IMR-90 (cell line): ENCODE measurements around the gene PRXL2B. TPM values are rescaled to one million over a fixed set of nuclear protein-coding genes. Genes with fewer than 3 reads are reported as not detected.
"Not testable (repeated sequence)": the region's sequence is repeated elsewhere in the genome, so short reads cannot be mapped to it uniquely, and the experiment has no call there.

Experiments used
- ATAC-seq: fragments of 200-7000 bp; cut with Tn5 transposase; 2 replicates; pipeline ENCODE4 v1.9.1; 2020; ENCODE audit warnings: low read depth, mild to moderate bottlenecking, moderate library complexity
- BruUV-seq: library from RNA; stranded (reverse); fragments of 400-500 nt; replicated peaks from 2 replicates; lab custom pipeline; 2021; lab: Mats Ljungman, UMichigan
- CTCF ChIA-PET: fragments of 300-600 bp; formaldehyde crosslinking; extraction: SDS; loops from one replicate; lab custom pipeline; 2021; ENCODE audit warnings: antibody characterized with exemption; lab: Yijun Ruan, JAX
- POLR2A ChIA-PET: fragments of 300-600 bp; sonication (Branson Sonifier 250); formaldehyde crosslinking; loops from one replicate; lab custom pipeline; 2022; ENCODE audit warnings: antibody characterized with exemption; ENCODE audit not compliant: unreplicated experiment; lab: Charles Lee
- DNase-seq: peaks from one replicate; pipeline ENCODE4 v3.0.0; 2013
- H2AFZ ChIP-seq: replicated peaks from 2 replicates; pipeline ENCODE3; 2013; ENCODE audit warnings: low read length, mild to moderate bottlenecking; ENCODE audit not compliant: poor library complexity
- H2AK5ac ChIP-seq: 2 replicates; pipeline ENCODE4 v1.6.1; 2013; ENCODE audit warnings: low read depth, low read length, inconsistent platforms
- H2AK9ac ChIP-seq: replicated peaks from 2 replicates; pipeline ENCODE3; 2013; ENCODE audit warnings: mild to moderate bottlenecking, low read depth, low read length, moderate library complexity; ENCODE audit not compliant: poor library complexity
- H2BK120ac ChIP-seq: 2 replicates; pipeline ENCODE4 v1.6.1; 2013; ENCODE audit warnings: low read depth, low read length, inconsistent platforms
- H2BK15ac ChIP-seq: 3 replicates; pipeline ENCODE4 v1.6.1; 2013; ENCODE audit warnings: low read depth, low read length, inconsistent platforms
- H2BK20ac ChIP-seq: 2 replicates; pipeline ENCODE4 v1.6.1; 2013; ENCODE audit warnings: low read depth, mild to moderate bottlenecking, inconsistent platforms, low read length, moderate library complexity
- H2BK5ac ChIP-seq: 2 replicates; pipeline ENCODE4 v1.6.1; 2013; ENCODE audit warnings: mild to moderate bottlenecking, low read depth, low read length, inconsistent platforms; ENCODE audit not compliant: poor library complexity, severe bottlenecking
- H3K14ac ChIP-seq: replicated peaks from 2 replicates; pipeline ENCODE4 v1.6.1; 2013; ENCODE audit warnings: low read depth, low read length, inconsistent platforms
- H3K18ac ChIP-seq: 2 replicates; pipeline ENCODE4 v1.6.1; 2013; ENCODE audit warnings: low read depth, low read length, control low read depth
- H3K23ac ChIP-seq: 2 replicates; pipeline ENCODE4 v1.6.1; 2013; ENCODE audit warnings: low read depth, low read length, inconsistent platforms
- H3K27ac ChIP-seq: 2 replicates; pipeline ENCODE4 v1.5.1; 2013; ENCODE audit warnings: mild to moderate bottlenecking, control low read depth, low read length; ENCODE audit not compliant: insufficient read depth
- H3K27me3 ChIP-seq: 2 replicates; pipeline ENCODE4 v1.6.1; 2013; ENCODE audit warnings: low read length; ENCODE audit not compliant: control insufficient read depth, insufficient read depth
- H3K36me3 ChIP-seq: 2 replicates; pipeline ENCODE4 v1.6.1; 2013; ENCODE audit warnings: low read length, mixed read lengths; ENCODE audit not compliant: control insufficient read depth, insufficient read depth
- H3K4ac ChIP-seq: 2 replicates; pipeline ENCODE4 v1.6.1; 2013; ENCODE audit warnings: low read depth, low read length, inconsistent platforms
- H3K4me1 ChIP-seq: 2 replicates; pipeline ENCODE4 v1.6.1; 2013; ENCODE audit warnings: low read length, mixed read lengths; ENCODE audit not compliant: control insufficient read depth, insufficient read depth
- H3K4me2 ChIP-seq: 2 replicates; pipeline ENCODE4 v1.6.1; 2013; ENCODE audit warnings: low read depth, mild to moderate bottlenecking, control low read depth, low read length, moderate library complexity
- H3K4me3 ChIP-seq: 2 replicates; pipeline ENCODE4 v1.5.1; 2013; ENCODE audit warnings: low read depth, mild to moderate bottlenecking, control low read depth, low read length, moderate library complexity; ENCODE audit not compliant: insufficient read depth
- H3K56ac ChIP-seq: 2 replicates; pipeline ENCODE4 v1.6.1; 2013; ENCODE audit warnings: low read length, inconsistent platforms; ENCODE audit not compliant: insufficient read depth; ENCODE audit errors: extremely low read depth
- H3K79me1 ChIP-seq, 2 experiments: 2 replicates each; pipeline ENCODE4 v1.6.1; 2013; ENCODE audit warnings: low read length in 2 of 2, inconsistent platforms in 1 of 2, low read depth in 1 of 2
- H3K9ac ChIP-seq: 2 replicates; pipeline ENCODE4 v1.6.1; 2013; ENCODE audit warnings: low read depth, low read length, control low read depth
- H3K9me1 ChIP-seq: 2 replicates; pipeline ENCODE4 v1.6.1; 2013; ENCODE audit warnings: low read length, inconsistent platforms; ENCODE audit not compliant: insufficient read depth
- H3K9me3 ChIP-seq: 2 replicates; pipeline ENCODE4 v1.6.1; 2013; ENCODE audit warnings: low read length; ENCODE audit not compliant: control insufficient read depth, insufficient read depth
- H4K20me1 ChIP-seq: 2 replicates; pipeline ENCODE4 v1.6.1; 2013; ENCODE audit warnings: low read length, inconsistent platforms; ENCODE audit not compliant: insufficient read depth
- H4K5ac ChIP-seq: 2 replicates; pipeline ENCODE4 v1.6.1; 2013; ENCODE audit warnings: mild to moderate bottlenecking, low read depth, low read length, control low read depth
- H4K8ac ChIP-seq, 2 experiments: 2 replicates each; pipeline ENCODE4 v1.6.1; 2013; ENCODE audit warnings: low read depth in 2 of 2, low read length in 2 of 2, control low read depth in 1 of 2, inconsistent platforms in 1 of 2
- H4K91ac ChIP-seq: 2 replicates; pipeline ENCODE4 v1.6.1; 2013; ENCODE audit warnings: low read depth, low read length, inconsistent platforms; ENCODE audit not compliant: insufficient read depth
- WGBS, 2 experiments: methylation state at CpG; one replicate each; pipeline versions ENCODE4 v1.1.5 to v1.1.7; 2013; ENCODE audit warnings: missing lambda C conversion rate in 2 of 2; ENCODE audit not compliant: insufficient read length in 1 of 2; ENCODE audit errors: extremely low coverage in 2 of 2; 5-methylcytosine and 5-hydroxymethylcytosine counted together
- dilution Hi-C: fragments of 300-500 bp; cut with HindIII; formaldehyde crosslinking; loops from one replicate; pipeline ENCODE4 v1.14.3; 2018; ENCODE audit warnings: low sequenced_read_pairs; ENCODE audit not compliant: unreplicated experiment
- in situ Hi-C: fragments of 300-500 bp; cut with MboI; formaldehyde crosslinking; loops from 3 replicates; pipeline ENCODE4 v1.14.3; 2019; ENCODE audit warnings: low sequenced_read_pairs, inconsistent platforms, mixed read lengths
- intact Hi-C: fragments of 100-400 bp; cut with micrococcal nuclease; formaldehyde crosslinking; loops from 2 replicates; pipeline ENCODE4 v1.10.0; 2022
- polyA plus RNA-seq, 3 experiments: library from polyadenylated mRNA; depleted of rRNA; stranded (reverse); fragments of >200 nt; gene quantifications; 2 replicates each; pipeline ENCODE4 v1.2.3, GENCODE V29; 2012; ENCODE audit warnings: low replicate concordance in 1 of 3
- total RNA-seq: library from RNA; depleted of rRNA; stranded (reverse); fragments of >200 nt; gene quantifications from 2 replicates; pipeline ENCODE4 v1.2.3, GENCODE V29; 2012
- TF ChIP-seq, protein P1 (sequence below): conservative IDR thresholded peaks from 2 replicates; pipeline ENCODE4 v1.5.1; 2012; ENCODE audit warnings: mild to moderate bottlenecking, low read depth, low read length, improper control_type of control experiment

Gene PRXL2B
- total and polyA plus RNA-seq, 2 of the 4 experiments (the other 2 are of a cell fraction) = 10.9 to 22.3 TPM

DNA sequence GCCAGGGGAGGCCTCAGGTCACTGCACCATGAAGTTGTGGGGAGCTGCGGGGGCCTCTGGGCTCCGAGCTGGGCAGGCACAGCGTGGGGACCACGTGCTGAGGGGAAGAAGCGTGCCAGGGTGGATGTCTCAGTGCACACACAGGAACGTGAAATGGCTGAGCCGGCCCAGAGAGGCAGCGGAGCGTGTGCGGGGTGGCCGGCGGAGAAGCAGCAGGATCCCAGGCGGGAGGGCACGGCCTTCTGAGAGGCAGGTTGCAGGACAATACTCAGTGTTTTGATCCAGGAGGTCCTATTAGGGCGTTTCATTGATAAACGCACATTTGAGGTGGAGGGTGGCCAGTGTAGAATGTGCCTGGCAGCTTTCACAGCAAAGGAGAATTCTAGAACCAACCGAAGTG, 17.5 kb upstream of the PRXL2B start:
- Histone ChIP-seq H2AFZ (no peak overlapping the region), H2BK15ac (no peak overlapping the region), H2AK5ac (no peak overlapping the region), H3K18ac (no peak overlapping the region), H4K20me1 (no peaks in the 10 kb centered on the region), H3K4me2 (no peak overlapping the region), H3K79me1 (no peaks in the 10 kb centered on the region), H3K14ac (no peak overlapping the region), H3K9me3 (peaks cover 3% of the 10 kb centered on the region), H2BK120ac (no peak overlapping the region), H2AK9ac (no peak overlapping the region), H3K9ac (no peak overlapping the region), H3K56ac (no peak overlapping the region), H4K91ac (no peak overlapping the region), H2BK5ac (no peak overlapping the region), H3K4me1 (no peaks in the 10 kb centered on the region), H3K36me3 (no peaks in the 10 kb centered on the region), H3K27ac (no peak overlapping the region), H4K5ac (no peak overlapping the region), H3K27me3 (peaks cover 33% of the 10 kb centered on the region), H3K4me3 (no peak overlapping the region), H2BK20ac (no peak overlapping the region), H3K9me1 (no peaks in the 10 kb centered on the region), H4K8ac (no peak overlapping the region), H3K23ac (no peak overlapping the region), H3K4ac (no peak overlapping the region)
- intact Hi-C loops (no loop called here), in situ Hi-C loops (no loop called here), dilution Hi-C loops (no loop called here)
- BruUV-seq = no TSS peak
- ATAC-seq (no peak), DNase-seq (no peak)
- CTCF ChIA-PET = no interaction called here
- WGBS, 2 experiments = 71% methylated on average over 5 of the region's 17 CpGs; no CpG with 5 or more reads in 1 of the 2 experiments
- TF ChIP-seq, protein P1, sequence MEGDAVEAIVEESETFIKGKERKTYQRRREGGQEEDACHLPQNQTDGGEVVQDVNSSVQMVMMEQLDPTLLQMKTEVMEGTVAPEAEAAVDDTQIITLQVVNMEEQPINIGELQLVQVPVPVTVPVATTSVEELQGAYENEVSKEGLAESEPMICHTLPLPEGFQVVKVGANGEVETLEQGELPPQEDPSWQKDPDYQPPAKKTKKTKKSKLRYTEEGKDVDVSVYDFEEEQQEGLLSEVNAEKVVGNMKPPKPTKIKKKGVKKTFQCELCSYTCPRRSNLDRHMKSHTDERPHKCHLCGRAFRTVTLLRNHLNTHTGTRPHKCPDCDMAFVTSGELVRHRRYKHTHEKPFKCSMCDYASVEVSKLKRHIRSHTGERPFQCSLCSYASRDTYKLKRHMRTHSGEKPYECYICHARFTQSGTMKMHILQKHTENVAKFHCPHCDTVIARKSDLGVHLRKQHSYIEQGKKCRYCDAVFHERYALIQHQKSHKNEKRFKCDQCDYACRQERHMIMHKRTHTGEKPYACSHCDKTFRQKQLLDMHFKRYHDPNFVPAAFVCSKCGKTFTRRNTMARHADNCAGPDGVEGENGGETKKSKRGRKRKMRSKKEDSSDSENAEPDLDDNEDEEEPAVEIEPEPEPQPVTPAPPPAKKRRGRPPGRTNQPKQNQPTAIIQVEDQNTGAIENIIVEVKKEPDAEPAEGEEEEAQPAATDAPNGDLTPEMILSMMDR = no peak
- POLR2A ChIA-PET = no interaction called here

DNA sequence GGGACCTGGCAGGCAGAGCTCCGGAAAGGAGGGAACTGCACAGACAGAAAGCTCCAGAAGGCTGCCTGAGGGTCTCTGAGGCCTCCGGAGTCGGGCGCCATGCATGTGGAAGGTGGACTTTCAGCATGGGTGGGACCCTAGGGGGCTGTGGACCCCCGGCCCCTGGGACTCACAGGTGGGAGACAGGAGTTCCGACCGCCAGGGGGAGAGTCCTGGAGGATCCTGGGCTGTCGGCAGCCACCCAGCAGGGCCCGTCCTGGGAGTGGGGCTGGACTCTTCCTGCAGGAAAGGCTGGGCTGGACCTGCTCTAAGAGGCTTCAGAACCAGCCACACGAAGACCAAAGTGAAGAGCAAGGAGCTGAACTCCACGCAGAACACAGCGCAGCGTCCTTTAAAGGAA, 16.9 kb upstream of the PRXL2B start:
- H4K5ac ChIP-seq, H4K8ac ChIP-seq, H3K4me1 ChIP-seq, CTCF ChIA-PET, POLR2A ChIA-PET, H2BK20ac ChIP-seq, H4K20me1 ChIP-seq, in situ Hi-C loops, H4K91ac ChIP-seq, H3K36me3 ChIP-seq, H3K9me3 ChIP-seq, H3K4me3 ChIP-seq, H3K79me1 ChIP-seq, H3K23ac ChIP-seq, DNase-seq, ATAC-seq, H3K18ac ChIP-seq, H2AK5ac ChIP-seq, H3K4ac ChIP-seq, H3K9me1 ChIP-seq, H2BK15ac ChIP-seq, H3K27ac ChIP-seq, H2AFZ ChIP-seq, H2BK5ac ChIP-seq, H2AK9ac ChIP-seq, dilution Hi-C loops, H2BK120ac ChIP-seq, intact Hi-C loops, H3K56ac ChIP-seq, H3K9ac ChIP-seq, H3K14ac ChIP-seq, H3K4me2 ChIP-seq, BruUV-seq: not testable (repeated sequence)
- H3K27me3 ChIP-seq = peaks cover 38% of the 10 kb centered on the region
- WGBS, 2 experiments = 50% methylated on average over 1 of the region's 13 CpGs; no CpG with 5 or more reads in 1 of the 2 experiments
